HT-29 (cell line): ENCODE measurements around the gene SPACA7. TPM values are rescaled to one million over a fixed set of nuclear protein-coding genes. Genes with fewer than 3 reads are reported as not detected.
A peak's percentile ranks its signal among the peaks of the same experiment; 100 is the strongest.
"Not testable (repeated sequence)": the region's sequence is repeated elsewhere in the genome, so short reads cannot be mapped to it uniquely, and the experiment has no call there.

Experiments used
- DNase-seq: peaks from one replicate; pipeline ENCODE4 v3.0.0-alpha.2; 2015; ENCODE audit warnings: low spot score
- total RNA-seq: library from RNA; depleted of rRNA; stranded (reverse); fragments of >200 nt; shearing (Covaris generic); gene quantifications from 2 replicates; pipeline ENCODE4 v1.2.3, GENCODE V29; 2014

Gene SPACA7
- total RNA-seq, 1 experiment from 2014 or later: not detected

GRCh38 chr13:112424098-112424497, 47.9 kb downstream of the SPACA7 start:
- no peak for DNase-seq

GRCh38 chr13:112428704-112429103, 52.5 kb downstream of the SPACA7 start:
- no peak for DNase-seq

- DNase-seq: no peak
Measured at GRCh38 chr13:112431734-112432133, 55.6 kb downstream of the SPACA7 start.

- DNase-seq: not testable (repeated sequence)
Measured at GRCh38 chr13:112432734-112433133, 56.6 kb downstream of the SPACA7 start.

GRCh38 chr13:112433517-112433916, 57.4 kb downstream of the SPACA7 start:
- not testable (repeated sequence) for DNase-seq

GRCh38 chr13:112434032-112434431, 57.9 kb downstream of the SPACA7 start:
- DNase-seq: no peak

DNA sequence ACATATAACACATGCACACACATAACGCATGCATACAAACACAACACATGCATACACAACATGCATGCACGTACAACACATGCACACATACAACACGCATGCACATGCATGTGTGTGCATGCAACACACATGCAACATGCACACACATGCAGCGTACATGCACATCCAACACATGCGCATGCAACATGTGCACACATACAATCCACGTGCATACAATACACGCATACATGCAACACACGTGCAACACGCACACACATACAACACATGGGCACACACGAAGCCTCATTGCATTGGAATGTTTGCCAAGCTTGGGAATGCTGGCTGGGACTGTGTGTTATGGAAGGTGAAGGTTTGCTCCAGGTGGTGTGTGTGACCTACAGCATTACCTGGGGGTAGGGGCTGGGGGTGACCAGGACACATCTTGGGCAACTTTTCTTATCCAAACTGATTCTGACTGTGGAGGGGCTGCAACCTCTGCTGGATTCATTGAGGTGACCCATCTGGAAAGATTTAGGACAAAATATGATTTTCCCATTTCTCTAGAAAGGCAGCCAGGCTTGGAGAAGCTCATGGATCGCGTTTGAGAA, 58.9 kb downstream of the SPACA7 start:
- no peak for DNase-seq

GRCh38 chr13:112435973-112436372, 59.8 kb downstream of the SPACA7 start:
- DNase-seq: no peak

- DNase-seq: no peak
Measured at GRCh38 chr13:112438094-112438493, 61.9 kb downstream of the SPACA7 start.

- no peak for DNase-seq
Measured at GRCh38 chr13:112438515-112438914, 62.4 kb downstream of the SPACA7 start.

- no peak for DNase-seq
Measured at GRCh38 chr13:112441226-112441625, 65.1 kb downstream of the SPACA7 start.

DNA sequence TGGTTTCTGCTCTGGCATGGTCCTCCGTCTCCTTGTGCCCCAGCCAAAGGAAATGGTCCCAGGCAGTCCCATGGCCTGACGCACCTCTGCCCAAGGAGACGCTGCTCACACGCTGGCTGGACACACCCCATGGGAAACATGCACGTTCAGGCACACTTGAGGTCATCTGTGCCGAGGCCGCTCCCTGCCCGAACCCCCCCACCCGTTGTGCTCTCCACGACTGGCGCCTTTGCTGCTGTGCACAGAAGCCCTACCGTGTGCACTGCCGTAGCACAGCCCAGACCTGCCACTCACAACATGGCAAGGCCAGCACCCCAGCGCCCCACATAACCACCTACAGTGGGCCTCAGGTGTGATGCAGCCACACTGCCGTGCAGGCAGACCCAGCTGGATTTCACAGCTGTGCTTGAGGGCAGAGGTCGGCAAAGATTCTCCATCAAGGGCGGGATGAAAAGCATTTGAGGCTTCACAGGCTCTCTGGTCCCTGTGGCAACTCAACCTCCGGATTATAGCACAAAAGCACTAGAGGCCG, 65.7 kb downstream of the SPACA7 start:
- no peak for DNase-seq

DNA sequence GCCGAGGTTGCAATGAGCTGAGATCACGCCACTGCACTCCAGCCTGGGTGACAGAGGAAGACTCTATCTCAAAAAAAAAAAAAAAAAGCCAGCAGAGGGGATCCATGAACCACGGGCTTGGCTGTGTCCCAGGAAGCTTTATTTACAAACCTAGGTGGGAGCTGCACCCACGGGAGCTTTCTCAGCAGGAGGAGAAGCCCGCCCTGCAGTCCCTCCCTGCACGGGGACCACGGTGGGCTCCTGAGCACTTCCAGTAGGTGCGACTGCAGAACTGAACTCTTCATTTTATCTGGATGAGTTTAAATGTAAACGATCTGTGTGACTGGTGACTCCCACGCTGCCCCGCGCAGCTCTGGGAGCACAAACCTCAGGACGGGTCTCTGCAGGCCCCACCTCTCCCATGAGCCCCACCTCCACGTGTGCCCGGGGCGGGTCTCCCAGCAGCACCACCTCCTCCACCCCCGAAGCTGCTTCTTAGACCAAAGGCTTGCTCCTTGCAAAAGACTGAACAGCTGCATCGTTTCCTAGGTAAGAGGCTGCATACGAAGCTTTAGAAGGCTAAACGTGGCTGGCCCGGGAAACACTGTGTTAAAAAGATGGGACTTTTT, 66.4 kb downstream of the SPACA7 start:
- no peak for DNase-seq

DNA sequence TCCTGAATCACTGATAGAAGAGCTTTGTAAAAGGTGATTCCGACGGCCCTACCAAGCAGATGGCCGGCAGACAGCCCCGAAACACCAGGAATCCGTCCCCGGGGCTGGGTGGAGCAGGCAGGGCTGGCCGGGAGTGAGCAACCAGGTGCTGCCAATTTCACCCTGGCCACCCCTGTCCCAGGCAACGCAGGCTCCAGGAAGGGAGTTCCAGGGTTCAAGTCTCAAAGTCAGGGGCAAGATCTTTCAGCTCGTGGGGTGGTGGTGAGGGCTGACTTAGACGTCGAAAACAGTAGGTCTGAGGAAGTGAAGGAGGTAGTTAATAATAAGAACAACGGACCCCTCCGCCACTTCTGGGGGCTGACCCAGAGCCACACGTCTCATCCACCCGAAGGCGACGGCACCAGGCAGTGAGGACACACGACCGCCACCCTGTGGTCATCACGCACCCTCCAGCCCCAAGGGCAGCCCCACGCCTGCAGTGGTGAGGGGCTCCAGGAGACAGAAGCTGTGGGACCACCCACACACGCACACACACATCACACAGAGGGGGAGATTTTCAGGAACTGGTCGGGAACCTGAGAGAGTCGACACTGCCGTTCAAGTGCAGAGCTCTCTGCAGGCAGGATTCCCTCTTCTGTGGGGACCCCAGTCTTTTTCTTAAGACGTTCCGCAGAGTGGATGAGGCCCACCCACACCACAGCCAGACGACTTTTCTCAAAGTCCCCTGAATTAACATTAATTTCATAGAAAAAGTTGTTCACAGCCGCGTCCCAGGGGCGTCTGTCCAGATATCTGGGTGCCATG, 67.2 kb downstream of the SPACA7 start:
- no peak for DNase-seq

DNA sequence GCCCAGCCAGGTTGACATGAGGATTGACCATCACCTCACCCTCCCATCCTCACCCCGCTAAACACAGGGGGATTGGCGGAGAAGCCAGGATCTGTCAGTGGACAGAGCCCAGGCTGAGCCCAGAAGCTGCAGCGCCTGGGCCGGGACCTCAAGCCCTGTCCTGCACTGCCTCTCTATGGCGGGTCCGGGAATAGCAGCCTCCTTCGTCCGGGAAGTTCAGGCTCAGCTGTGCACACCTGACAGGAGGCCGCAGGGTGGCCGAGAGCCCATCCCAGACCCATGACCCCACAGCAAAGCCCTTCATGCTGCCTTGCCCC, 67.8 kb downstream of the SPACA7 start:
- peak; percentile 89 for DNase-seq

DNA sequence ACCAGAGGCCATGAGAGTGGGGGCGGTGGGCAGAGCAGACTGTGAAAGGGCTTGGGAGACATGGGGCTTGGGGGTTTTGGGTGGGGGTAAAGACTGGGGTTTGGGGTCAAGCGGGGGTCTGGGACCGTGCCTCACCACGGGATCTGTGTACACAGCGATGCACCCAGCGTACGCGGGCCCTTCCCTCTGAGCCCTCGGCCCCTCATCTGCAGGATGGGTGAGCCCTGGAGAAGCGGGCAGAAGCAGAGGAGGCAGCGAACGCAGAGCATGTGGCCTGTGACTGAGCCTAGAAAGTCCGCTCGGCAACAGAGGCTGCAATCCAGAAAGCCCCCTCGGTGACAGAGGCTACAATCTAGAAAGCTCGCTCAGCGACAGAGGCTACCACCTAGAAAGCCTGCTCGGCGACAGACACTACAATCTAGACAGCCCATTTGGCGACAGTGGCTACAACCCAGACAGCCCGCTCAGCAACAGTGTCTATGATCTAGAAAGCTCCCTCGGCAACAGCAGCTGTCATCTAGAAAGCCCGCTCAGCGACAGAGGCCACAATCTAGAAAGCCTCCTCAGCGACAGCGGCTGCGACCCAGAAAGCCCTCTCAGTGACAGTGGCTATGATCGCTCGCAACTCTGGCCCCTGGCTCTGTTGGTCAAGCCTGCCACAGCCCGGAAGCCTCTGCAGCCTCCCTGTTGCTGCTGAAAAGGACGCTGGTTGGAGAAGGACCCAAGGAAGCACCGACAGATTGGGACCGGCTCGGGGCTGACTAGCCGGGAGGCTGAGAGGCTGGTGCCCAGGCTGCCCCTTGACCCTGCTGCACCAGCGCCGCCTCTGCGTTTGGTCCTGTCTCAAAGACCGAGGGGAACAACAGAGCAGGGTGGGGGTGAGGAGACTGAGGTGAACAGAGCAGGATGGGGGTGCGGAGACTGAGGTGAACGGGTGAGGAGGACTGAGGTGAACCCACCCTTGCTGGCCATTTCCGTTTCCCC, 68.6 kb downstream of the SPACA7 start:
- DNase-seq: no peak

DNA sequence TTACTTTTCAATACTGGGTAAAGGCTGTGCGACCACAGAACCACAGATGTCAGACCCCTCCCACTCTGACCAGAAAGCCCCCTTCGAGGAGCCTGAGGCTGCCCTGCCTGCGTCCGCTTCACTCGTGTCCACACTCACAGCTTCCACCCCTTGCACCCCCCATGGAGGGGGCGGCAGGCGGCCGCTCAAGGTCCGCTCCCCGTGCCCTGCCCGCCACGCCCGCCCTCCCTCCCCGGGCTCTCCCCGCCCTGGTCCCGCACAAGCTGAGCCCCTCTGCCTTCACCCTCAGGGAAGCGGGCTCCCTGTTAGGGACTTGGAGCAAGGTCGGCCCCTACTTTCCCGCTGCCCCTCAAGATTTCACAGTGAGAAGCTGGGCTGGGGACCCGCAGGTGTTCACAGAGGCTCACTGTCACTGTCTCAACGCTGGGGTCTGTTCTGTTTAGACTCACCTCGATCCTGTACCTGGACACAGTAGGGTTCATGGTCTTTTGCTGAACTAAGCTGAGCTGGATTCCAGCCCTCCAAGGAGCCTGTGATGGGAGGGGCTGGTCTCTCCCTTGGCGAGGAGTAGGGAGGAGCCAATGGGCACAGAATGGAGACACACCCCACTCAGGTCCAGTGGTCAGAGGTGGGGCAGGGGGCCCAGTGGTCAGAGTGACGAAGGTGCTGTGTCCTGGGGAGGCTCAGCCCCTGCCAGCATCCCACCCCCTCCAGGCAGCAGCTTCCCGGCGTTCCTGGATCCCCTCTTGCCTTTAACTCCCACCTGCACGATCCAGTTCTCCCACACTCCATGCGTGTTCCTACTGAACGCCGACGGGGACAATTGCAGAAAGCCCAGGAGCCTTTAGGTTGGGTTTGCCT, 69.5 kb downstream of the SPACA7 start:
- no peak for DNase-seq

DNA sequence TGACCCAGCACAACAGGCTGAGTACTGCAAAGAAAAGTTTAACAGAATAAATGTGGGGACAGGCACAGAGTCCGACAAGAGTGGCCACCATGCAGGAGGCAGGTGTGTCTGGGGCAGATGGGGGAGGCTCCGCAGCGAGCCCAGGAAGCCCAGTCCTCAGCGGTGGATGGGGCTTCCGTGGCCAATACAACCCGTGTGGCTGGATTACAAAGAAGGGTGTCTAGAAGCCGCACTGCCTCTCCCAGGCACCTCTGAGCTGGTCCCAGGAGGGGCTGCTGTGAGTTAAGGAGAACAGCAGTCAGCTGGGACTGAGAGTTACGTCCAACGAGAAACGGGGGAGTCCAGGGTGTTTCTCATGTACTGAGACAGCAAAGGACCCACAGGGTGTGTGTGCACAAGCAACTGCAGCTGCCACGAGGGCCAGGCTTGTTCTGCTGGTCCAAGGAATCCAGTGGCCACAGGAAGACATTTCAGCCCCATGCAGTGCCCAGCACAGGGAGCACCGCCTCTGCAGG, 70.2 kb downstream of the SPACA7 start:
- DNase-seq: no peak

DNA sequence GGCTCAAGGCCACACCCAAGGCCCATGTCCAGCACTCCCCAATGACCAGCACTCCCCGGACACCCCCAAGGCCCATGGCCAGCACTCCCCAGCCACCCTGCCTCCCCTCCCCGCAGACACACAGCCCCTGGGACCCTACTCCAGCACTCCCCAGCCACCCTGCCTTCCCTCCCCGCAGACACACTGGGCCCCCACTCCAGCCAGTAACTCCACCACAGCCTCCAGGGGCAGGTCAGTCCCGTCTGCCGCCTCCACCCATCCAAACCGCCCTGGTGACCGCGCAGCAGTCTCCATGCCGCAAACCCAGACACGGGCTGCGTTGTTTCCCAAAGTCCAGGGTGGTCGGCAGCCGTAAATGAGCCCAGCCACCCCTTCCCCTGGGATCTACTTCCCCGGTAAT, 70.7 kb downstream of the SPACA7 start:
- DNase-seq: no peak

GRCh38 chr13:112447306-112447705, 71.2 kb downstream of the SPACA7 start:
- DNase-seq: no peak
